ENCODE results near the gene NHLRC4. TPM values are rescaled to one million over a fixed set of nuclear protein-coding genes. Genes with fewer than 3 reads are reported as not detected.
A peak's percentile ranks its signal among the peaks of the same experiment; 100 is the strongest.

Gene NHLRC4
- total and polyA plus RNA-seq, 7 donors, result 0.06 to 0.39 (median 0.27) TPM; not detected in 1

DNA sequence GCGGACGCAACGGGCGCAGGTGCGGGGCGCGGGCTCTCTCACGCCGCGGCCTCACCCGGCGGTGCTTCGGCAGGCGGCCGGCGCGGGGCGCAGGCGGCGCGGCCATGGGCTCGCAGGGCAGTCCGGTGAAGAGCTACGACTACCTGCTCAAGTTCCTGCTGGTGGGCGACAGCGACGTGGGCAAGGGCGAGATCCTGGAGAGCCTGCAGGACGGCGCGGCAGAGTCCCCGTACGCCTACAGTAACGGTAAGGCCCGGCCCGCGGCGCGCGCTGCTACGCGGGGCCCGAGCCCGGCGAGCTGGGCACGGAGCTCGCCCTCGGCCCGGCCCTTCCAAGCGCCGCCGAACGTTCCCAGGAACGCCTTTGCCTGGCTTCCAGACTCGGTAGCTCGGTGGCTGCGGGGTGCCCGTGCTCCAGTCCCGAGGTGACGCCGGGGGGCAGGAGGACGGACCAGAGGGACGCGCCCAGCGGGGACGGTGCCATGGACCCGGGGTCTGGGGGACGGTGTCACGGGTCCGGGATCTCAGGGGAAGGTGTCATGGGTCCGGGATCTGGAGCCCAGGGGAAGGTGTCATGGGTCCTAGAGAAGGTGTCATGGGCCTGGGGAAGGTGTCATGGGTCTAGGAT lies 23.5 kb downstream of the NHLRC4 start:
- TF ChIP-seq, protein P1, sequence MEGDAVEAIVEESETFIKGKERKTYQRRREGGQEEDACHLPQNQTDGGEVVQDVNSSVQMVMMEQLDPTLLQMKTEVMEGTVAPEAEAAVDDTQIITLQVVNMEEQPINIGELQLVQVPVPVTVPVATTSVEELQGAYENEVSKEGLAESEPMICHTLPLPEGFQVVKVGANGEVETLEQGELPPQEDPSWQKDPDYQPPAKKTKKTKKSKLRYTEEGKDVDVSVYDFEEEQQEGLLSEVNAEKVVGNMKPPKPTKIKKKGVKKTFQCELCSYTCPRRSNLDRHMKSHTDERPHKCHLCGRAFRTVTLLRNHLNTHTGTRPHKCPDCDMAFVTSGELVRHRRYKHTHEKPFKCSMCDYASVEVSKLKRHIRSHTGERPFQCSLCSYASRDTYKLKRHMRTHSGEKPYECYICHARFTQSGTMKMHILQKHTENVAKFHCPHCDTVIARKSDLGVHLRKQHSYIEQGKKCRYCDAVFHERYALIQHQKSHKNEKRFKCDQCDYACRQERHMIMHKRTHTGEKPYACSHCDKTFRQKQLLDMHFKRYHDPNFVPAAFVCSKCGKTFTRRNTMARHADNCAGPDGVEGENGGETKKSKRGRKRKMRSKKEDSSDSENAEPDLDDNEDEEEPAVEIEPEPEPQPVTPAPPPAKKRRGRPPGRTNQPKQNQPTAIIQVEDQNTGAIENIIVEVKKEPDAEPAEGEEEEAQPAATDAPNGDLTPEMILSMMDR (IDR thresholded peaks at IDR 0.05), result peak; percentile 4
- Histone ChIP-seq H3K27ac (peak overlapping the region; percentile 95), H3K27me3 (ENCODE audit: insufficient read depth in 3 of 3, low read length in 2 of 3) (no peaks in the 10 kb centered on the region), H3K4me1 (peaks cover 68% of the 10 kb centered on the region), H3K4me3 (peak overlapping the region; percentile 96), H3K9me3 (no peaks in the 10 kb centered on the region), H3K36me3 (ENCODE audit: insufficient read depth in 1 of 2, low read depth in 1 of 2) (peaks cover 0 to 4% of the 10 kb centered on the region in 2 donors)
- intact Hi-C loops (cut with DNase I), result loop anchor here (5.0 kb wide), 2 partner anchors 37 to 42 kb away; partner anchors contain the start of gene WFIKKN1 (in 1 of the 2)
- no peak for ATAC-seq
- DNase-seq, result peak; percentile 44 to 75
- WGBS, 3 donors, result 0 to 1% (median 1%) methylated on average over 45 to 71 of the region's 71 CpGs

GRCh38 chr16:590815-591200 lies 24.0 kb downstream of the NHLRC4 start:
- Histone ChIP-seq H3K27me3 (ENCODE audit: insufficient read depth in 3 of 3, low read length in 2 of 3) (no peaks in the 10 kb centered on the region), H3K27ac (peak overlapping the region; percentile 95), H3K36me3 (ENCODE audit: insufficient read depth in 1 of 2, low read depth in 1 of 2) (peaks cover 0 to 4% of the 10 kb centered on the region in 2 donors), H3K9me3 (no peaks in the 10 kb centered on the region), H3K4me1 (peaks cover 68% of the 10 kb centered on the region), H3K4me3 (peak overlapping the region; percentile 96)
- TF ChIP-seq, protein P1 (IDR thresholded peaks at IDR 0.05), result no peak
- intact Hi-C loops (cut with DNase I), result loop anchor here (5.0 kb wide), 2 partner anchors 36 to 41 kb away; partner anchors contain the start of gene WFIKKN1 (in 1 of the 2)
- no peak for DNase-seq
- 30 to 37% (median 32%) methylated on average over 10 of the region's 10 CpGs for WGBS, 3 donors
- ATAC-seq, result no peak

- TF ChIP-seq, protein P1 (IDR thresholded peaks at IDR 0.05), result no peak
- H3K4me3 ChIP-seq, result peak overlapping the region; percentile 96
- intact Hi-C loops (cut with DNase I), result loop anchor here (5.0 kb wide), 2 partner anchors 36 to 41 kb away; partner anchors contain the start of gene WFIKKN1 (in 1 of the 2)
- 70 to 92% (median 77%) methylated on average over 8 of the region's 8 CpGs for WGBS, 3 donors
- no peak for ATAC-seq
- H3K27me3 ChIP-seq (ENCODE audit: insufficient read depth in 3 of 3, low read length in 2 of 3), result no peaks in the 10 kb centered on the region
- no peaks in the 10 kb centered on the region for H3K9me3 ChIP-seq
- H3K27ac ChIP-seq, result peak overlapping the region; percentile 95
- DNase-seq, result no peak
- H3K36me3 ChIP-seq (ENCODE audit: insufficient read depth in 1 of 2, low read depth in 1 of 2), result peaks cover 0 to 4% of the 10 kb centered on the region in 2 donors
- H3K4me1 ChIP-seq, result peaks cover 70% of the 10 kb centered on the region
Measured at GRCh38 chr16:591231-591630, 24.4 kb downstream of the NHLRC4 start.

DNA sequence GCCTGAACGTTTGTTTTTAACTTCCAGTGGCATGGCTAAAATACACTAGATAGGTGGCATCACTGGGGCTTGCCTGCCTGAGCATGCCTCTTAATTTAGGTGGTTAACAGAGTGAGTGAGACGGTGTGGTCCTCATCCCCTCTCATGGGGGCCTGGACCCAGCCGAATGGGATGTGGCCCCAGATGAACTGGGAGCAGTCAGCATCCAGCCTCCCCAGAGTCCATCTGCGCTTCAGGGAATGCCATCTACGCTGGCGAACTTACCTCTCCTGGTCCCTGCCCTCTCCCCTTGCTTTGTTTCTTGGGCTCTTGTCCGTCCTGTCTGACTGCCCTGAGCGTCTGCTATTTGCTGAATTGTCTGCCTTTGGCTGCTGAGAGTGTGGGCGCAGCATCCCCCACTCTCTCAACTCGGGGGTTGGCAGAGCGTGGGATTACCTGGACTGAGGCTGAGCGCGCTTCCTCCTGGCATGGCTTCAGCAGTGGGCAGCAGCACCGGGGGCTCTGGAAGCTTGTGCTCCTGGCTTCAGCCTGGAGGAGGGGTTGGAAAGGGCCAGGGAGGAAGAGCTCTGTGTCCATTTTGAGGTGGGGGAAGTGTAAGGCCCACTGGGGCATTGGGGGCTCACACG lies 25.2 kb downstream of the NHLRC4 start:
- no peak for ATAC-seq
- 61 to 81% (median 66%) methylated on average over 15 of the region's 15 CpGs for WGBS, 3 donors
- TF ChIP-seq, protein P1 (IDR thresholded peaks at IDR 0.05), result no peak
- no peak for DNase-seq
- peak overlapping the region; percentile 95 for H3K27ac ChIP-seq
- H3K36me3 ChIP-seq (ENCODE audit: insufficient read depth in 1 of 2, low read depth in 1 of 2), result peaks cover 0 to 4% of the 10 kb centered on the region in 2 donors
- H3K27me3 ChIP-seq (ENCODE audit: insufficient read depth in 3 of 3, low read length in 2 of 3), result no peaks in the 10 kb centered on the region
- H3K4me3 ChIP-seq, result peak overlapping the region; percentile 96
- peaks cover 66% of the 10 kb centered on the region for H3K4me1 ChIP-seq
- H3K9me3 ChIP-seq, result no peaks in the 10 kb centered on the region
- intact Hi-C loops (cut with DNase I), result loop anchor here (5.0 kb wide), 2 partner anchors 35 to 40 kb away; partner anchors contain the start of gene WFIKKN1 (in 1 of the 2)

Measured in psoas muscle (tissue), 8 donors.